Endothelial cell of umbilical vein (primary cell): ENCODE results near the gene MRGPRF. TPM values are rescaled to one million over a fixed set of nuclear protein-coding genes. Genes with fewer than 3 reads are reported as not detected.

ENCODE experiments used
- BruUV-seq: library from RNA; stranded (reverse); fragments of 400-500 nt; replicated peaks from 2 replicates; lab custom pipeline; 2021; lab: Mats Ljungman, UMichigan
- CTCF ChIA-PET: fragments of 300-600, 350-600 bp; sonication (Branson Sonifier 250); formaldehyde crosslinking; loops from one replicate; lab custom pipeline; 2021; ENCODE audit warnings: antibody characterized with exemption, inconsistent platforms; lab: Charles Lee
- POLR2A ChIA-PET: fragments of 300-600, 350-600 bp; sonication (Branson Sonifier 250); formaldehyde crosslinking; loops from one replicate; lab custom pipeline; 2021; ENCODE audit warnings: antibody characterized with exemption, inconsistent platforms; lab: Charles Lee
- DNase-seq: peaks from one replicate; pipeline ENCODE4 v3.0.0-alpha.2; 2011; ENCODE audit warnings: low read depth, low spot score
- FAIRE-seq: peaks from 2 replicates; lab custom pipeline; 2011; peaks lifted over from hg19 to GRCh38; lab: Jason Lieb, UNC
- H2AFZ ChIP-seq: 2 replicates; pipeline ENCODE4 v1.6.0; 2012; ENCODE audit warnings: low read depth, low read length, control low read depth, inconsistent platforms
- H3K27ac ChIP-seq: 2 replicates; pipeline ENCODE4 v1.5.1; 2011; ENCODE audit warnings: low read depth, mild to moderate bottlenecking, control low read depth, low read length, moderate library complexity; ENCODE audit not compliant: insufficient read depth
- H3K27me3 ChIP-seq, 2 experiments: 2 replicates each; pipeline versions ENCODE4 v1.6.0 to v1.6.1; 2011; ENCODE audit warnings: low read length in 2 of 2, mixed read lengths in 1 of 2; ENCODE audit not compliant: control insufficient read depth in 2 of 2, insufficient read depth in 2 of 2
- H3K36me3 ChIP-seq, 2 experiments: 2 replicates in 1 of 2; 3 replicates in 1 of 2; pipeline ENCODE4 v1.5.1; 2011; ENCODE audit warnings: low read length in 2 of 2, mild to moderate bottlenecking in 1 of 2, moderate library complexity in 1 of 2; ENCODE audit not compliant: control insufficient read depth in 2 of 2, insufficient read depth in 2 of 2; ENCODE audit errors: extremely low read depth in 1 of 2
- H3K4me1 ChIP-seq: 3 replicates; pipeline ENCODE4 v1.5.1; 2011; ENCODE audit warnings: mild to moderate bottlenecking, low read length; ENCODE audit not compliant: control insufficient read depth, insufficient read depth; ENCODE audit errors: extremely low read depth
- H3K4me2 ChIP-seq: 2 replicates; pipeline ENCODE4 v1.6.1; 2011; ENCODE audit warnings: low read length, control low read depth, mixed read lengths; ENCODE audit not compliant: insufficient read depth
- H3K4me3 ChIP-seq, 3 experiments: fragments of 200-600 bp in 1 of 3; sonication (generic), shearing (Covaris generic) in 1 of 3; replicated peaks in 1 of 3; 2 replicates each; pipeline ENCODE4 v1.5.1; 2011 to 2016; ENCODE audit warnings: control low read depth in 3 of 3, low read length in 3 of 3, mild to moderate bottlenecking in 2 of 3, inconsistent platforms in 1 of 3, low read depth in 1 of 3, moderate library complexity in 1 of 3; ENCODE audit not compliant: insufficient read depth in 1 of 3
- H3K79me2 ChIP-seq: 2 replicates; pipeline ENCODE4 v1.6.0; 2012; ENCODE audit warnings: low read length, inconsistent platforms; ENCODE audit not compliant: control insufficient read depth, insufficient read depth
- H3K9ac ChIP-seq: replicated peaks from 2 replicates; pipeline ENCODE3; 2011; ENCODE audit warnings: low read length, control low read depth; ENCODE audit not compliant: insufficient read depth; ENCODE audit errors: extremely low read depth
- H3K9me1 ChIP-seq: replicated peaks from 3 replicates; pipeline ENCODE4 v1.6.0; 2011; ENCODE audit warnings: mild to moderate bottlenecking, low read length; ENCODE audit not compliant: control insufficient read depth, insufficient read depth; ENCODE audit errors: extremely low read depth
- H3K9me3 ChIP-seq: replicated peaks from 2 replicates; pipeline ENCODE4 v1.5.1; 2012; ENCODE audit warnings: low read length, inconsistent platforms; ENCODE audit not compliant: control insufficient read depth, insufficient read depth
- H4K20me1 ChIP-seq: replicated peaks from 2 replicates; pipeline ENCODE3; 2011; ENCODE audit warnings: mild to moderate bottlenecking, low read length; ENCODE audit not compliant: control insufficient read depth, insufficient read depth; ENCODE audit errors: extremely low read depth
- EZH2 ChIP-seq: IDR thresholded peaks from 2 replicates; pipeline ENCODE4 v1.6.1; 2012; ENCODE audit warnings: borderline replicate concordance, low read depth, mild to moderate bottlenecking, moderate library complexity, low read length, inconsistent platforms; ENCODE audit not compliant: severe bottlenecking
- FOS ChIP-seq: IDR thresholded peaks from 2 replicates; pipeline ENCODE4 v1.6.1; 2011; ENCODE audit warnings: mild to moderate bottlenecking, low read length, moderate library complexity, borderline replicate concordance; ENCODE audit not compliant: insufficient read depth
- GATA2 ChIP-seq: IDR thresholded peaks from 2 replicates; pipeline ENCODE4 v1.7.0; 2011; ENCODE audit warnings: low read depth, mild to moderate bottlenecking, moderate library complexity, mixed read lengths, low read length; ENCODE audit not compliant: insufficient read length, insufficient read depth
- JUN ChIP-seq: IDR thresholded peaks from 2 replicates; pipeline ENCODE4 v1.6.1; 2011; ENCODE audit warnings: borderline replicate concordance, low read depth; ENCODE audit not compliant: insufficient read length, insufficient read depth
- MYC ChIP-seq: IDR thresholded peaks from one replicate; pipeline ENCODE4 v1.6.1; 2011; ENCODE audit warnings: mild to moderate bottlenecking, low read depth, low read length
- POLR2A ChIP-seq: IDR thresholded peaks from 2 replicates; pipeline ENCODE4 v1.6.1; 2012; ENCODE audit warnings: low read depth, mild to moderate bottlenecking, control low read depth, low read length
- POLR2AphosphoS5 ChIP-seq: IDR thresholded peaks from 2 replicates; pipeline ENCODE4 v1.6.1; 2012; ENCODE audit warnings: low read depth, mild to moderate bottlenecking, control low read depth, low read length, moderate library complexity; ENCODE audit not compliant: insufficient read depth
- dilution Hi-C: fragments of 300-500 bp; cut with MboI; formaldehyde crosslinking; loops from one replicate; pipeline ENCODE4 v1.15.0; 2019; ENCODE audit warnings: low sequenced_read_pairs; ENCODE audit not compliant: extremely low pct_ligation_motif_present
- intact Hi-C: fragments of 100-400 bp; cut with micrococcal nuclease; formaldehyde crosslinking; loops from one replicate; pipeline ENCODE4 v1.10.0; 2022
- polyA plus RNA-seq, 4 experiments: library from polyadenylated mRNA; depleted of rRNA in 3 of 4; stranded (reverse) in 3 of 4; unstranded in 1 of 4; fragments of >200 nt; gene quantifications; 2 replicates each; pipeline versions ENCODE4 v1.2.1 to v1.2.3, GENCODE V29; 2011 to 2012; ENCODE audit warnings: missing spikeins in 1 of 4
- total RNA-seq: library from RNA; stranded (reverse); gene quantifications from 2 replicates; pipeline ENCODE4 v1.2.3, GENCODE V29; 2021
- TF ChIP-seq, protein P1 (sequence below): IDR thresholded peaks from 2 replicates; pipeline ENCODE4 v1.6.1; 2011; ENCODE audit not compliant: insufficient read depth, insufficient read length
- TF ChIP-seq, protein P2 (sequence below), 2 donors: IDR thresholded peaks; 1 replicate in 1 of 2; 2 replicates in 1 of 2; pipeline ENCODE4 v1.5.1; 2011; ENCODE audit warnings: low read length in 2 of 2, mild to moderate bottlenecking in 2 of 2, moderate library complexity in 2 of 2, control low read depth in 1 of 2, inconsistent platforms in 1 of 2, low read depth in 1 of 2; ENCODE audit not compliant: insufficient read depth in 1 of 2; ENCODE audit errors: extremely low read depth in 1 of 2

The MRGPRF gene
- total and polyA plus RNA-seq, 2 donors (not counting 3 experiments of a cell fraction or from before 2014, with no cell fraction given), result not detected

GRCh38 chr11:69049490-69049867, 36.4 kb upstream of the MRGPRF start:
- H3K79me2 ChIP-seq, result peaks cover 18% of the 10 kb centered on the region
- POLR2A ChIA-PET, result interaction anchor here (1.3 kb wide), 1 partner anchor 9 kb away, joined by 4 read pairs; no protein-coding TSS in a partner anchor
- dilution Hi-C loops, result no loop called here

DNA sequence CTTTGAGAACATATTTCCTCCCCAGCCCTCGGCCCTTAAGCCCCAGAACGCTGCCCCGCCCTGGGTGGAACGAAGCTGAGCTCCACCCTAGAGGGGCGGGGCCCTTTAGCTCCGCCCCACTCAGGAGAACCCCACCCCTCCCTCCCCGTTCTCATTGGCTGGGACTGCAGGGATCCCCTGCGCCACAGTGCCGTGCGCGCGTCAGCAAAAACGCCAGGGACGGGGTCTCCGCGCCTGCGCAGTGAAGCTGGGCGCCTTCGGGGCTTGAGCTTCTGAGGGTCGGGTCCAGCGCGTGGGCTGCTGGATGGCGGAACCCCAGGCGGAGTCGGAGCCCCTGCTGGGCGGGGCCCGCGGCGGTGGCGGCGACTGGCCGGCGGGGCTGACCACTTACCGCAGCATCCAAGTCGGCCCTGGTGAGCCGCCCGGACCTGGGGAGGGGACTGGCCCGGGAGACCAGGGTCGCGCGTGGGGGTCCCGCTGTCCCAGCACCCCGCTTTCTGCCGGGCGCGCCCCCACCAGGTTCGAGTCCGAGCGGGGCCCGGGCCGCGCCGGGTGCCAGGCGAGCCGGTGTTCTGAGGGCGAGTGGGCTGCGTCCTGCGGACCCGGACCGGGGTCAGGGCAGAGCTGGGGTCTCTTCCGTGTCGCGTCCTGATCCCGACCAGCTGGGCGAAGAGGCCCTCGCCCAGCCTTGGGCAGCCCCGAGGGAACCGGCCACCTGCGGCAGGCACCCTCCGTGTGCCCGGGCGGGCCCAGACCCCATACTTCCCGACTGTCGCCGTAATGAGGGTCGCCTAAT, 35.8 kb upstream of the MRGPRF start, which contains the start of gene TPCN2:
Gene TPCN2, plus strand, starts transcription at position 239 of the 796 bp plus-strand sequence. Its CDS starts 66 bp downstream, at position 305.
- peak within 1 kb of the TSS; percentile 99 for H2AFZ ChIP-seq
- H3K9ac ChIP-seq, result peak within 1 kb of the TSS; percentile 77
- peak within 1 kb of the TSS; percentile 62 for H3K27ac ChIP-seq
- ChIA-PET CTCF (interaction anchor here (0.6 to 1.0 kb wide), 2 partner anchors 621 to 808 kb away, joined by 3 to 4 read pairs; no protein-coding TSS in a partner anchor), POLR2A (interaction anchor here (1.3 kb wide), 1 partner anchor 9 kb away, joined by 4 read pairs; no protein-coding TSS in a partner anchor)
- FAIRE-seq (peak; percentile 97), DNase-seq (peak; percentile 98)
- H3K36me3 ChIP-seq, result no peaks in the 10 kb centered on the region
- H3K4me2 ChIP-seq, result peak within 1 kb of the TSS; percentile 62
- intact Hi-C loops (no loop called here), dilution Hi-C loops (no loop called here)
- TSS peak; percentile 35 for BruUV-seq
- TF ChIP-seq, protein P1, sequence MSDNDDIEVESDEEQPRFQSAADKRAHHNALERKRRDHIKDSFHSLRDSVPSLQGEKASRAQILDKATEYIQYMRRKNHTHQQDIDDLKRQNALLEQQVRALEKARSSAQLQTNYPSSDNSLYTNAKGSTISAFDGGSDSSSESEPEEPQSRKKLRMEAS, result no peak
- TF ChIP-seq POLR2A (peak; percentile 82), EZH2 (no peak), FOS (no peak), MYC (no peak), GATA2 (no peak), POLR2AphosphoS5 (peak; percentile 93), JUN (no peak)
- TF ChIP-seq, protein P2, sequence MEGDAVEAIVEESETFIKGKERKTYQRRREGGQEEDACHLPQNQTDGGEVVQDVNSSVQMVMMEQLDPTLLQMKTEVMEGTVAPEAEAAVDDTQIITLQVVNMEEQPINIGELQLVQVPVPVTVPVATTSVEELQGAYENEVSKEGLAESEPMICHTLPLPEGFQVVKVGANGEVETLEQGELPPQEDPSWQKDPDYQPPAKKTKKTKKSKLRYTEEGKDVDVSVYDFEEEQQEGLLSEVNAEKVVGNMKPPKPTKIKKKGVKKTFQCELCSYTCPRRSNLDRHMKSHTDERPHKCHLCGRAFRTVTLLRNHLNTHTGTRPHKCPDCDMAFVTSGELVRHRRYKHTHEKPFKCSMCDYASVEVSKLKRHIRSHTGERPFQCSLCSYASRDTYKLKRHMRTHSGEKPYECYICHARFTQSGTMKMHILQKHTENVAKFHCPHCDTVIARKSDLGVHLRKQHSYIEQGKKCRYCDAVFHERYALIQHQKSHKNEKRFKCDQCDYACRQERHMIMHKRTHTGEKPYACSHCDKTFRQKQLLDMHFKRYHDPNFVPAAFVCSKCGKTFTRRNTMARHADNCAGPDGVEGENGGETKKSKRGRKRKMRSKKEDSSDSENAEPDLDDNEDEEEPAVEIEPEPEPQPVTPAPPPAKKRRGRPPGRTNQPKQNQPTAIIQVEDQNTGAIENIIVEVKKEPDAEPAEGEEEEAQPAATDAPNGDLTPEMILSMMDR (IDR thresholded peaks at IDR 0.05; ENCODE audit: extremely low read depth in 1 of 2, insufficient read depth in 1 of 2, low read depth in 1 of 2, low read length in 2 of 2), result no peak
- no peaks in the 10 kb centered on the region for H3K9me1 ChIP-seq
- H3K9me3 ChIP-seq, result no peaks in the 10 kb centered on the region
- peaks cover 0 to 5% of the 10 kb centered on the region in 2 experiments for H3K27me3 ChIP-seq
- H3K4me3 ChIP-seq, result peak within 1 kb of the TSS; percentile 60 to 74 (median 65)
- H3K4me1 ChIP-seq, result peaks cover 9% of the 10 kb centered on the region
- H4K20me1 ChIP-seq, result no peaks in the 10 kb centered on the region
- peaks cover 18% of the 10 kb centered on the region for H3K79me2 ChIP-seq

More at GRCh38 chr11:69049490-69049867, 36.4 kb upstream of the MRGPRF start:
- Histone ChIP-seq H3K9me3 (no peaks in the 10 kb centered on the region), H3K9me1 (no peaks in the 10 kb centered on the region), H3K27ac (no peak overlapping the region), H4K20me1 (no peaks in the 10 kb centered on the region), H3K4me2 (peak overlapping the region; percentile 60), H3K9ac (peak overlapping the region; percentile 77), H3K27me3 (peaks cover 0 to 5% of the 10 kb centered on the region in 2 experiments), H3K4me1 (peaks cover 9% of the 10 kb centered on the region), H3K4me3 (peak overlapping the region; percentile 60 to 74 (median 65)), H2AFZ (peak overlapping the region; percentile 81), H3K36me3 (peaks cover 0 to 3% of the 10 kb centered on the region in 2 experiments)
- intact Hi-C loops, result no loop called here
- no peak for TF ChIP-seq EZH2
- TF ChIP-seq GATA2, result no peak
- peak; percentile 8 for FAIRE-seq
- BruUV-seq, result no TSS peak
- CTCF ChIA-PET, result interaction anchor here (0.6 kb wide), 1 partner anchor 807 kb away, joined by 3 read pairs; no protein-coding TSS in a partner anchor
- DNase-seq, result no peak
